ENCODE data around the gene MAML2. TPM values are rescaled to one million over a fixed set of nuclear protein-coding genes. Genes with fewer than 3 reads are reported as not detected.

The MAML2 gene
- total RNA-seq (10 to 100 TPM in 4 of 5 donors, 1 to 10 TPM in 1; 7.8 to 22.8 (median 17.4) TPM), polyA plus RNA-seq (1 to 10 TPM; 1.3 to 3.4 (median 3.0) TPM)
- long read RNA-seq, donor 1, result 0 reads
- long read RNA-seq, donor 2, partial matches to known transcripts, result 0 of 1 reads
- long read RNA-seq, donor 2, other reads (novel, unspliced or antisense), result 0 of 1 reads
- long read RNA-seq, donor 3, result 0 reads
- long read RNA-seq, donor 4, result 0 reads
- long read RNA-seq, donor 5, partial matches to known transcripts, result 0 of 3 reads
- long read RNA-seq, donor 5, other reads (novel, unspliced or antisense), result 0 of 3 reads
- long read RNA-seq, donor 6, partial matches to known transcripts, result 6 of 7 reads
- long read RNA-seq, donor 6, other reads (novel, unspliced or antisense), result 0 of 7 reads
- long read RNA-seq, donor 7, partial matches to known transcripts, result 0 of 2 reads
- long read RNA-seq, donor 7, other reads (novel, unspliced or antisense), result 0 of 2 reads
- long read RNA-seq, donor 8, result 0 reads
- long read RNA-seq, donor 9, partial matches to known transcripts, result 8 of 9 reads
- long read RNA-seq, donor 9, other reads (novel, unspliced or antisense), result 0 of 9 reads
- long read RNA-seq, donor 10, result 0 reads

DNA sequence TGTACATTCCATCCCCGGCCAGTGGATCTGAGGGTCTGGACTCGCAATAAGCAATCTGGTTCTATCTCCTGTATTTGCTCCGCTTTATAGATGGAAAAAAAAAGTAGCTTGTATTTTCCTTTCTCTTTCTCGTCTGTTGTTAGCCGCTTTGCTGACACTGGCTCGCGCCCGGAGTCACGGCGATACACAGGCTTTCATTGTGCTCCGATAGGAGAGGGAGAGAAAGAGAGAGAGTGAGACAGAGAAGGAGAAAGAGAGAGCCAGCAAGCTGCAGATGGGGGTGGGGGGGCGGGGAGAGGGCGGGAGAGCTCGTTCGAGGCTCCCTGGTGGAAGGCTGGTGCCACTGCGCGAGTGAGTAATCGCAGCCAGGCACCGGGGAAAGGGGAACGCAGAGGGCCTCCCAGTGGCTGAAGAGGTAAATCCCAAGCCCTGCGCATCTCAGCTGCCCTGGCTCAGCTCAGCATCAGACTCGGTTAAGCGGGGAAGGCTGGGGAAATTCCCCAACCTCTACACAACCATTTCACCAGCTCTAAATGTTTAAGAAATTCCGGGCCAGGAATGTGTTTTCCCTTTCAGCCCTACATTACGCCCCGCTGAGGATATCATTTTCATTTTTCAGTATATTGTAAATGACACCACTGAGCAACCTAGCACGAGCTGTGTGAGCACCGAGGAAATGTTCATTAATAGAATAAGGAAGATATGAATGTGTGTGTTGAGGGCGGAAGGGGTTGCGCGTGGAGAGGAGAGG, at the start of gene MAML2:
Gene MAML2, minus strand, starts transcription at position 235 of the 751 bp plus-strand sequence. CDS start 1,300 bp downstream, outside the sequence.
- no peaks in the 10 kb centered on the region for H3K27me3 ChIP-seq
- H3K4me3 ChIP-seq, result peak within 1 kb of the TSS; percentile 61 to 79 (median 66)
- WGBS, 5 donors, result 1 to 4% (median 3%) methylated on average over 29 to 31 of the region's 31 CpGs
- no peaks in the 10 kb centered on the region for H3K36me3 ChIP-seq
- TF ChIP-seq, protein P1, sequence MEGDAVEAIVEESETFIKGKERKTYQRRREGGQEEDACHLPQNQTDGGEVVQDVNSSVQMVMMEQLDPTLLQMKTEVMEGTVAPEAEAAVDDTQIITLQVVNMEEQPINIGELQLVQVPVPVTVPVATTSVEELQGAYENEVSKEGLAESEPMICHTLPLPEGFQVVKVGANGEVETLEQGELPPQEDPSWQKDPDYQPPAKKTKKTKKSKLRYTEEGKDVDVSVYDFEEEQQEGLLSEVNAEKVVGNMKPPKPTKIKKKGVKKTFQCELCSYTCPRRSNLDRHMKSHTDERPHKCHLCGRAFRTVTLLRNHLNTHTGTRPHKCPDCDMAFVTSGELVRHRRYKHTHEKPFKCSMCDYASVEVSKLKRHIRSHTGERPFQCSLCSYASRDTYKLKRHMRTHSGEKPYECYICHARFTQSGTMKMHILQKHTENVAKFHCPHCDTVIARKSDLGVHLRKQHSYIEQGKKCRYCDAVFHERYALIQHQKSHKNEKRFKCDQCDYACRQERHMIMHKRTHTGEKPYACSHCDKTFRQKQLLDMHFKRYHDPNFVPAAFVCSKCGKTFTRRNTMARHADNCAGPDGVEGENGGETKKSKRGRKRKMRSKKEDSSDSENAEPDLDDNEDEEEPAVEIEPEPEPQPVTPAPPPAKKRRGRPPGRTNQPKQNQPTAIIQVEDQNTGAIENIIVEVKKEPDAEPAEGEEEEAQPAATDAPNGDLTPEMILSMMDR (IDR thresholded peaks at IDR 0.05), result peak in 5 of 7 experiments; percentile 71 to 97 (median 91)
- TF ChIP-seq POLR2AphosphoS5 (IDR thresholded peaks at IDR 0.05) (peak in 1 of 3 donors; percentile 74), EP300 (IDR thresholded peaks at IDR 0.05) (no peak), POLR2A (IDR thresholded peaks at IDR 0.05) (no peak)
- no peaks in the 10 kb centered on the region for H3K9me3 ChIP-seq
- peak; percentile 94 to 97 for DNase-seq
- H3K27ac ChIP-seq, result peak within 1 kb of the TSS; percentile 77 to 90 (median 86)
- intact Hi-C loops (cut with DNase I; ENCODE audit: low total_unique reads), result loop anchor here (5.0 kb wide), 1 partner anchor 291 kb away; no protein-coding TSS in a partner anchor
- H3K4me1 ChIP-seq, result peaks cover 22 to 47% (median 39%) of the 10 kb centered on the region in 4 donors

DNA sequence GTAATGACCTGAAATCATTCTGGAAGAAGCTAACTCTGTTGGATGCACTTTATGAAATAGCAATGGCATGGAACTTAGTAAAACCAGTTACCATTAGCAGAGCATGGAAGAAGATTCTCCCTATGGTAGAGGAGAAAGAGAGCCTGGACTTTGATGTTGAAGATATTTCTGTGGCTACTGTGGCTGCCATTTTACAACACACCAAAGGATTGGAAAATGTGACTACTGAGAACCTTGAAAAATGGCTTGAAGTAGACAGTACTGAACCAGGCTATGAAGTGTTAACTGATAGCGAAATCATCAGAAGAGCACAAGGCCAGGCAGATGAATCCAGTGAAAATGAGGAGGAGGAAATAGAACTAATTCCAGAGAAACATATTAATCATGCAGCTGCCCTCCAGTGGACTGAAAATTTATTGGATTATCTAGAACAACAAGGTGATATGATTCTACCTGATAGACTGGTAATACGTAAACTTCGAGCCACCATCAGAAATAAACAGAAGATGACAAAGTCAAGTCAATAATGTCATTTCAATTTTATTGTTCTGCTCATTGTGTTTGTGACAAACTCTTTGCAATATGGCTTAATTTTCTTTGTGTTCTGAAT, 48.8 kb upstream of the MAML2 start:
- TF ChIP-seq, protein P1 (IDR thresholded peaks at IDR 0.05), result no peak
- TF ChIP-seq EP300 (IDR thresholded peaks at IDR 0.05), result no peak
- no peak for TF ChIP-seq POLR2AphosphoS5 (IDR thresholded peaks at IDR 0.05)
- TF ChIP-seq POLR2A (IDR thresholded peaks at IDR 0.05), result no peak
- no peaks in the 10 kb centered on the region for H3K36me3 ChIP-seq
- no peak overlapping the region for H3K4me3 ChIP-seq
- WGBS, 5 donors, result 78 to 88% (median 82%) methylated on average over 3 of the region's 3 CpGs
- no peaks in the 10 kb centered on the region for H3K9me3 ChIP-seq
- H3K27ac ChIP-seq, result no peak overlapping the region
- H3K4me1 ChIP-seq, result peaks cover 6 to 39% (median 22%) of the 10 kb centered on the region in 4 donors
- no peak for DNase-seq
- intact Hi-C loops (cut with DNase I; ENCODE audit: low total_unique reads), result no loop called here
- H3K27me3 ChIP-seq, result no peaks in the 10 kb centered on the region

DNA sequence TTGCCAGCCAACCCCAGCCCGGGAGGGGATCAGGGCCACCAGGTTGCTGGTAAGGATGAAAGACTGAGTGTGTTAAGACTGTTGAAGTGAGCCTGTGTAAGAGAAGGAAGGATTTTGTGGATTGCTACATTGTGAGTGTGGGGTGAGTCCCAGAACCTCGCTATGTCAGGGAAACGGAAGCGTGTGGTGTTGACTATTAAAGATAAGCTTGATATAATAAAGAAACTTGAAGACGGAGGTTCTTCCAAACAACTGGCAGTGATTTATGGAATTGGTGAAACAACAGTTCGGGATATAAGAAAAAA, 47.4 kb upstream of the MAML2 start:
- intact Hi-C loops (cut with DNase I; ENCODE audit: low total_unique reads), result no loop called here
- 9 to 23% (median 11%) methylated on average over 6 of the region's 6 CpGs for WGBS, 5 donors
- H3K27ac ChIP-seq, result peak overlapping the region; percentile 89 to 95 (median 93)

DNA sequence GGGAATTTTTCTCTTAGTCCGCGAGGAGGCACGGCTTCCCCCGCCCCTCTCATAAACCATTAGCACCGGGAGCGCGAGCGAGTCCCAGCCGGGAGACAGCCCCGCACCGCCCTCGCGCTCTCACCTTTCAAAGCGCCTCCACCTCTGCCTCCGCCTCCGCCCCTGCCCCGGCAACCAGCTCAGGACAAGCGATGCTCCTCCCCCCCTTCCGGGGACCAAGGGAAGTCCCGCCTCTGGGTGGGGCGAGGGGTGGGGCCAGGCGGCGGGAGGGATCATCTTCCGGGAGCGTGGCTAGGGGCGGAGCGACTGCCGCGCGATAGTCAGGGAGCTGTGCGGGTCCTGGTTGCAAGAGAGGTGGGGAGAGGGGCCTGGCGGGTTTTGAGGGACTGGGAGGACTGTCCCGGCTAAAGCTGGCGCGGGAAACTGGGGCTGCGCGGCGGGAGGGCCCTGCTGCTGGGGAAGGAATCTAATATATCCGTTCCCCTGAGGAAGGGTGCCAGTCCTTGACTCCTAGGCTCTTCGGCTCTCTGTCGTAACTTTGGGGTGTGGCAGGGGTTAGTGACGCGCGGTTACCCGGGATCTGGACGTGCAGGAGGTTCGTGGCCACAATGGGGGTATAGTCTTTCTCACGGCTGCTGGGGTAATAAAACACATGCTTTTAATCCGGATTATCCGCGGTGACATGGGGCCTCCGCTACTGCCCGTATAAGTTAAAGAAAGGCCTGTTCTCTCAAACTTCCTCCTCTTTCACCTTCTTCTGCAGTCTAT, 46.9 kb upstream of the MAML2 start, which contains the start of the genes CCDC82 and JRKL:
Gene CCDC82, minus strand, starts transcription at position 193 of the 768 bp plus-strand sequence. CDS start 5,165 bp downstream, outside the sequence.
Gene JRKL, plus strand, starts transcription at position 294 of the 768 bp plus-strand sequence. CDS start 637 bp downstream, outside the sequence.
- peak within 1 kb of the TSS; percentile 89 to 95 (median 93) for H3K27ac ChIP-seq
- intact Hi-C loops (cut with DNase I; ENCODE audit: low total_unique reads), result no loop called here
- TF ChIP-seq EP300 (IDR thresholded peaks at IDR 0.05) (no peak), POLR2AphosphoS5 (IDR thresholded peaks at IDR 0.05) (peak; percentile 87 to 97 (median 93)), POLR2A (IDR thresholded peaks at IDR 0.05) (peak in 2 of 4 donors; percentile 82 to 83)
- TF ChIP-seq, protein P1 (IDR thresholded peaks at IDR 0.05), result peak in 2 of 7 experiments; percentile 3 to 26

More for the DNA sequence above, 47.4 kb upstream of the MAML2 start:
- Histone ChIP-seq H3K4me3 (peak overlapping the region; percentile 71 to 90 (median 78)), H3K9me3 (no peaks in the 10 kb centered on the region), H3K4me1 (peaks cover 6 to 43% (median 22%) of the 10 kb centered on the region in 4 donors), H3K27me3 (no peaks in the 10 kb centered on the region), H3K36me3 (no peaks in the 10 kb centered on the region)
- peak in 1 of 2 donors; percentile 55 for DNase-seq
- TF ChIP-seq POLR2A (IDR thresholded peaks at IDR 0.05) (no peak), POLR2AphosphoS5 (IDR thresholded peaks at IDR 0.05) (peak in 1 of 3 donors; percentile 23)

More for the DNA sequence above, 46.9 kb upstream of the MAML2 start, which contains the start of the genes CCDC82 and JRKL:
- Histone ChIP-seq H3K36me3 (no peaks in the 10 kb centered on the region), H3K27me3 (no peaks in the 10 kb centered on the region), H3K4me1 (peaks cover 6 to 43% (median 22%) of the 10 kb centered on the region in 4 donors), H3K4me3 (peak within 1 kb of the TSS; percentile 71 to 90 (median 78)), H3K9me3 (no peaks in the 10 kb centered on the region)
- DNase-seq, result peak; percentile 98 to 99
- WGBS, 5 donors, result 0 to 1% (median 0%) methylated on average over 37 to 53 of the region's 53 CpGs

All from stomach (tissue), 19 donors.